Fibroblast of lung (primary cell): ENCODE data around the gene MRPL37. TPM values are rescaled to one million over a fixed set of nuclear protein-coding genes. Genes with fewer than 3 reads are reported as not detected.

Source experiments
- DNase-seq, 2 donors: peaks; one replicate each; pipeline versions ENCODE4 v3.0.0 to v3.0.0-alpha.2; 2010; ENCODE audit warnings: low read depth in 2 of 2
- H2AFZ ChIP-seq: 2 replicates; pipeline ENCODE4 v1.5.1; 2012; ENCODE audit warnings: low read length, control low read depth, inconsistent platforms
- H3K27ac ChIP-seq: 2 replicates; pipeline ENCODE4 v1.5.1; 2011; ENCODE audit warnings: low read length, control low read depth; ENCODE audit not compliant: insufficient read depth
- H3K27me3 ChIP-seq: 2 replicates; pipeline ENCODE4 v1.5.1; 2011; ENCODE audit warnings: mild to moderate bottlenecking, low read length; ENCODE audit not compliant: control insufficient read depth, insufficient read depth
- H3K36me3 ChIP-seq: 2 replicates; pipeline ENCODE4 v1.5.1; 2011; ENCODE audit warnings: low read length; ENCODE audit not compliant: control insufficient read depth, insufficient read depth
- H3K4me1 ChIP-seq: 2 replicates; pipeline ENCODE4 v1.5.1; 2011; ENCODE audit warnings: low read length; ENCODE audit not compliant: control insufficient read depth, insufficient read depth; ENCODE audit errors: extremely low read depth
- H3K4me2 ChIP-seq: 2 replicates; pipeline ENCODE4 v1.5.1; 2011; ENCODE audit warnings: low read length, control low read depth; ENCODE audit not compliant: insufficient read depth; ENCODE audit errors: extremely low read depth
- H3K4me3 ChIP-seq, 4 experiments: fragments of 200-600 bp in 1 of 4; sonication (generic) in 1 of 4; replicated peaks in 1 of 4; 2 replicates each; pipeline ENCODE4 v1.5.1; 2011 to 2016; ENCODE audit warnings: low read length in 4 of 4, low read depth in 3 of 4, mild to moderate bottlenecking in 3 of 4, control low read depth in 2 of 4, inconsistent platforms in 1 of 4, mixed read lengths in 1 of 4; ENCODE audit not compliant: insufficient read depth in 1 of 4; ENCODE audit errors: control extremely low read depth in 1 of 4
- H3K79me2 ChIP-seq: 2 replicates; pipeline ENCODE4 v1.5.1; 2012; ENCODE audit warnings: mild to moderate bottlenecking, low read length, inconsistent platforms; ENCODE audit not compliant: control insufficient read depth, insufficient read depth
- H3K9ac ChIP-seq: 2 replicates; pipeline ENCODE4 v1.5.1; 2011; ENCODE audit warnings: mild to moderate bottlenecking, low read length, control low read depth; ENCODE audit not compliant: insufficient read depth
- H3K9me3 ChIP-seq: 2 replicates; pipeline ENCODE4 v1.5.1; 2012; ENCODE audit warnings: low read depth, low read length; ENCODE audit not compliant: control insufficient read depth, insufficient read depth
- H4K20me1 ChIP-seq: 2 replicates; pipeline ENCODE4 v1.5.1; 2011; ENCODE audit warnings: low read length; ENCODE audit not compliant: control insufficient read depth, insufficient read depth; ENCODE audit errors: extremely low read depth
- EZH2 ChIP-seq: IDR thresholded peaks from 2 replicates; pipeline ENCODE4 v1.5.1; 2012; ENCODE audit warnings: low read length, control low read depth, mild to moderate bottlenecking; ENCODE audit errors: missing control alignments
- polyA plus RNA-seq, 2 donors: library from polyadenylated mRNA; depleted of rRNA in 1 of 2; stranded (reverse) in 1 of 2; unstranded in 1 of 2; fragments of >200 nt; gene quantifications; 2 replicates each; pipeline ENCODE4 v1.2.1, GENCODE V29; 2011 to 2012; ENCODE audit warnings: missing spikeins in 1 of 2
- total RNA-seq: library from RNA; depleted of rRNA; stranded (reverse); fragments of >200 nt; gene quantifications from 2 replicates; pipeline ENCODE4 v1.2.1, GENCODE V29; 2014
- TF ChIP-seq, protein P1 (sequence below), 2 donors: IDR thresholded peaks in 1 of 2; conservative IDR thresholded peaks in 1 of 2; 1 replicate in 1 of 2; 2 replicates in 1 of 2; pipeline ENCODE4 v1.5.1; 2011 to 2012; ENCODE audit warnings: low read length in 2 of 2, control low read depth in 1 of 2, inconsistent platforms in 1 of 2, low read depth in 1 of 2, mild to moderate bottlenecking in 1 of 2

The MRPL37 gene
- total and polyA plus RNA-seq, 2 donors (not counting 1 experiment from before 2014, with no cell fraction given) = 21.7 to 43.6 TPM

- TF ChIP-seq, protein P1, sequence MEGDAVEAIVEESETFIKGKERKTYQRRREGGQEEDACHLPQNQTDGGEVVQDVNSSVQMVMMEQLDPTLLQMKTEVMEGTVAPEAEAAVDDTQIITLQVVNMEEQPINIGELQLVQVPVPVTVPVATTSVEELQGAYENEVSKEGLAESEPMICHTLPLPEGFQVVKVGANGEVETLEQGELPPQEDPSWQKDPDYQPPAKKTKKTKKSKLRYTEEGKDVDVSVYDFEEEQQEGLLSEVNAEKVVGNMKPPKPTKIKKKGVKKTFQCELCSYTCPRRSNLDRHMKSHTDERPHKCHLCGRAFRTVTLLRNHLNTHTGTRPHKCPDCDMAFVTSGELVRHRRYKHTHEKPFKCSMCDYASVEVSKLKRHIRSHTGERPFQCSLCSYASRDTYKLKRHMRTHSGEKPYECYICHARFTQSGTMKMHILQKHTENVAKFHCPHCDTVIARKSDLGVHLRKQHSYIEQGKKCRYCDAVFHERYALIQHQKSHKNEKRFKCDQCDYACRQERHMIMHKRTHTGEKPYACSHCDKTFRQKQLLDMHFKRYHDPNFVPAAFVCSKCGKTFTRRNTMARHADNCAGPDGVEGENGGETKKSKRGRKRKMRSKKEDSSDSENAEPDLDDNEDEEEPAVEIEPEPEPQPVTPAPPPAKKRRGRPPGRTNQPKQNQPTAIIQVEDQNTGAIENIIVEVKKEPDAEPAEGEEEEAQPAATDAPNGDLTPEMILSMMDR (conservative IDR thresholded peaks at IDR 0.05 in 1 of 2, IDR thresholded peaks at IDR 0.05 in 1 of 2; ENCODE audit: low read depth in 1 of 2, low read length in 2 of 2) = no peak
- TF ChIP-seq EZH2 = no peak
- H3K27me3 ChIP-seq = no peaks in the 10 kb centered on the region
- H2AFZ ChIP-seq = no peak overlapping the region
Observed at GRCh38 chr1:54157401-54157800, 42.6 kb upstream of the MRPL37 start.

GRCh38 chr1:54158071-54158470 is 41.9 kb upstream of the MRPL37 start:
- H3K4me3 ChIP-seq = no peak overlapping the region
- no peak overlapping the region for H3K4me2 ChIP-seq
- no peaks in the 10 kb centered on the region for H3K4me1 ChIP-seq
- H3K27ac ChIP-seq = no peak overlapping the region
- no peaks in the 10 kb centered on the region for H3K9me3 ChIP-seq
- no peak for DNase-seq
- TF ChIP-seq EZH2 = no peak
- TF ChIP-seq, protein P1 (conservative IDR thresholded peaks at IDR 0.05 in 1 of 2, IDR thresholded peaks at IDR 0.05 in 1 of 2; ENCODE audit: low read depth in 1 of 2, low read length in 2 of 2) = no peak
- H3K9ac ChIP-seq = no peak overlapping the region
- H4K20me1 ChIP-seq = no peaks in the 10 kb centered on the region
- H3K36me3 ChIP-seq = no peaks in the 10 kb centered on the region
- H3K79me2 ChIP-seq = no peaks in the 10 kb centered on the region
- H2AFZ ChIP-seq = no peak overlapping the region
- H3K27me3 ChIP-seq = no peaks in the 10 kb centered on the region

More at GRCh38 chr1:54157401-54157800, 42.6 kb upstream of the MRPL37 start:
- no peaks in the 10 kb centered on the region for H3K9me3 ChIP-seq
- no peaks in the 10 kb centered on the region for H3K79me2 ChIP-seq
- H3K4me2 ChIP-seq = no peak overlapping the region
- H3K4me3 ChIP-seq = no peak overlapping the region
- no peak overlapping the region for H3K27ac ChIP-seq
- no peak for DNase-seq
- H4K20me1 ChIP-seq = no peaks in the 10 kb centered on the region
- H3K36me3 ChIP-seq = no peaks in the 10 kb centered on the region
- H3K9ac ChIP-seq = no peak overlapping the region
- no peaks in the 10 kb centered on the region for H3K4me1 ChIP-seq

DNA sequence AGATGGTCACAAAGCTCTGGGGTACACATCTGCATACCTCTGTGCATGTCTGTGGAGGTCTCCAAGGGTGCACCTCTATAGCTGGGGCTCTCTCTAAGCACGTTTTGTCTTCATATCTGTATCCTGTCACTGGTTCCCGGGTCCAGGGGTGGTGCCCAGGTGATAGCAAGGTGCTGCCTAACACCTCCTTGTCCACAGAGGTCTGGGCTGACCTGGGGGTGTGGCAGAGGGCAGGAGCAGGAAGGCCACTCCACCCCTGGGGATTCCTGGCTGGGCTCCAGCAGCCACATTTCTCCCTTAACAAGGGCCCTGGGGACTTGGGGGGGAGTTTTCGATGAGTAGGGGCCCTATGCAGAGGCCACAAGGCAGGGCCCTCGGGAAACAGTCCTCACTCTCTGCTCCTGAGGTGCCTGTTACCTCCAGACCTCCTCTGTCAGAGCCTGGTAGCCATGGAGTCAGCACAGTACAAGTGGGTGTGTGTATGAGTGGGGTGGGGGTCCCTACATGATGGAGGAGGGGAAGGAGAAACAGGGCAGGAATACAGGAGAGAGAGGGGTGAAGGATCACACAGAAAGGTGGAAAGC is 40.1 kb upstream of the MRPL37 start:
- Histone ChIP-seq H3K27ac (no peak overlapping the region), H3K4me1 (no peaks in the 10 kb centered on the region), H3K9me3 (no peaks in the 10 kb centered on the region), H3K4me2 (no peak overlapping the region), H3K79me2 (no peaks in the 10 kb centered on the region), H2AFZ (no peak overlapping the region), H3K9ac (no peak overlapping the region), H3K36me3 (no peaks in the 10 kb centered on the region), H3K27me3 (no peaks in the 10 kb centered on the region), H3K4me3 (no peak overlapping the region), H4K20me1 (no peaks in the 10 kb centered on the region)
- no peak for DNase-seq
- TF ChIP-seq, protein P1 (conservative IDR thresholded peaks at IDR 0.05 in 1 of 2, IDR thresholded peaks at IDR 0.05 in 1 of 2; ENCODE audit: low read depth in 1 of 2, low read length in 2 of 2) = no peak
- TF ChIP-seq EZH2 = no peak
